Measurements from ENCODE around the gene PTPN3. TPM values are rescaled to one million over a fixed set of nuclear protein-coding genes. Genes with fewer than 3 reads are reported as not detected.

PTPN3 gene
- total and polyA plus RNA-seq, 10 of the 15 experiments (the other 5 are each of a cell fraction or from before 2014, with no cell fraction given): 0.18 to 1.3 (median 0.39) TPM

GRCh38 chr9:109455391-109455790 lies 42.7 kb downstream of the PTPN3 start:
- FAIRE-seq (no peak), DNase-seq (ENCODE audit: low read depth, low spot score) (no peak), ATAC-seq (no peak)
- Histone ChIP-seq H3K4me2 (ENCODE audit: control insufficient read depth, insufficient read depth) (no peak overlapping the region), H3K27ac (ENCODE audit: control insufficient read depth, insufficient read depth) (no peak overlapping the region), H4K20me1 (ENCODE audit: control insufficient read depth, insufficient read depth) (no peaks in the 10 kb centered on the region; the same call in 1 of the 2 replicates), H3K79me2 (ENCODE audit: control insufficient read depth, insufficient read depth, low read length) (no peaks in the 10 kb centered on the region), H3K9me3 (replicated peaks; ENCODE audit: control insufficient read depth, insufficient read depth, low read length) (no peaks in the 10 kb centered on the region), H3K4me3 (no peak overlapping the region), H3K9ac (ENCODE audit: control insufficient read depth, insufficient read depth, low read length) (no peak overlapping the region), H3K36me3 (ENCODE audit: control insufficient read depth in 2 of 2, insufficient read depth in 2 of 2, low read length in 1 of 2) (no peaks in the 10 kb centered on the region), H3K27me3 (replicated peaks in 1 of 2; ENCODE audit: control insufficient read depth in 2 of 2, insufficient read depth in 2 of 2, low read length in 1 of 2) (no peaks in the 10 kb centered on the region; a peak in 1 of 4 replicates), H2AFZ (ENCODE audit: control insufficient read depth, low read depth, low read length) (no peak overlapping the region), H3K4me1 (ENCODE audit: control insufficient read depth, insufficient read depth, low read length) (no peaks in the 10 kb centered on the region)
- intact Hi-C loops (cut with micrococcal nuclease; ENCODE audit: unreplicated experiment) (no loop called here), in situ Hi-C loops (cut with MboI) (no loop called here)
- ChIA-PET SMC1A (ENCODE audit: uncharacterized antibody, unreplicated experiment) (interaction anchor here (0.7 to 1.2 kb wide), 2 partner anchors 13 kb away, joined by 4 read pairs; no protein-coding TSS in a partner anchor), RAD21 (ENCODE audit: unreplicated experiment) (interaction anchor here (1.1 kb wide), 1 partner anchor 15 kb away, joined by 3 read pairs; no protein-coding TSS in a partner anchor), POLR2A (no interaction called here), CTCF (interaction anchor here (0.6 to 1.9 kb wide), 7 partner anchors 8 to 55 kb away, joined by 3 to 11 read pairs (median 4); no protein-coding TSS in a partner anchor)
- TF ChIP-seq RUNX3 (IDR thresholded peaks at IDR 0.05; ENCODE audit: low read length) (no peak), SREBF1 (IDR thresholded peaks at IDR 0.05; ENCODE audit: low read length) (no peak), NFYA (IDR thresholded peaks at IDR 0.05; ENCODE audit: borderline replicate concordance, low read depth, low read length) (no peak), ZNF217 (IDR thresholded peaks at IDR 0.05) (no peak), ATF3 (IDR thresholded peaks at IDR 0.05; ENCODE audit: borderline replicate concordance, extremely low read depth, low read depth, low read length) (no peak), RB1 (IDR thresholded peaks at IDR 0.05; ENCODE audit: borderline replicate concordance) (no peak), ZSCAN29 (IDR thresholded peaks at IDR 0.05) (no peak), NFYB (IDR thresholded peaks at IDR 0.05; ENCODE audit: insufficient read depth, low read depth, low read length) (no peak), ZNF207 (IDR thresholded peaks at IDR 0.05; ENCODE audit: borderline replicate concordance) (no peak)
- no TSS peak for BruUV-seq (replicated peaks)
- WGBS (ENCODE audit: insufficient coverage, insufficient replicate concordance, low lambda C conversion rate, missing lambda C conversion rate): 44% methylated on average over 7 of the region's 7 CpGs

All from GM12878 (cell line).